ENCODE data around the gene AIFM3.

- TF ChIP-seq CTCF (IDR thresholded peaks at IDR 0.05; ENCODE audit: borderline replicate concordance, extremely low read depth, low read length, poor library complexity, severe bottlenecking), result no peak
- no peak for TF ChIP-seq EZH2 (IDR thresholded peaks at IDR 0.05; ENCODE audit: borderline replicate concordance, low read depth, low read length, severe bottlenecking)
These were observed 47.3 kb upstream of the AIFM3 start for GRCh38 chr22:20919718-20920117.
